DND-41 (cell line): ENCODE results near the gene TSPOAP1.
A peak's percentile ranks its signal among the peaks of the same experiment; 100 is the strongest.

Experiments used
- ATAC-seq: fragments of 200-7000 bp; cut with Tn5 transposase; 3 replicates; pipeline ENCODE4 v1.9.1; 2021; ENCODE audit warnings: low read depth; ENCODE audit not compliant: insufficient read depth
- DNase-seq: peaks from one replicate; pipeline ENCODE4 v3.0.0-alpha.2; 2020
- H2AFZ ChIP-seq: 2 replicates; pipeline ENCODE4 v1.6.0; 2012; ENCODE audit warnings: low read depth, low read length
- H3K27ac ChIP-seq: 2 replicates; pipeline ENCODE4 v1.5.1; 2012; ENCODE audit warnings: low read length, inconsistent platforms
- H3K27me3 ChIP-seq: fragments of 200-600 bp; sonication (generic); 2 replicates; pipeline ENCODE4 v1.6.0; 2012; ENCODE audit warnings: low read length, mild to moderate bottlenecking, inconsistent platforms; ENCODE audit not compliant: insufficient read depth, poor library complexity
- H3K36me3 ChIP-seq: 2 replicates; pipeline ENCODE4 v1.5.1; 2012; ENCODE audit warnings: low read length, inconsistent platforms; ENCODE audit not compliant: insufficient read depth
- H3K4me1 ChIP-seq: 2 replicates; pipeline ENCODE4 v1.5.1; 2012; ENCODE audit warnings: mild to moderate bottlenecking, low read length; ENCODE audit not compliant: insufficient read depth
- H3K4me2 ChIP-seq: 2 replicates; pipeline ENCODE4 v1.6.0; 2012; ENCODE audit warnings: mild to moderate bottlenecking, moderate library complexity, low read length, inconsistent platforms; ENCODE audit not compliant: insufficient read depth
- H3K4me3 ChIP-seq, 2 experiments: fragments of 200-600 bp in 1 of 2; shearing (Covaris generic) in 1 of 2; 2 replicates each; pipeline ENCODE4 v1.5.1; 2012 to 2016; ENCODE audit warnings: inconsistent platforms in 2 of 2, low read length in 2 of 2, mild to moderate bottlenecking in 2 of 2, low read depth in 1 of 2, moderate library complexity in 1 of 2
- H3K79me2 ChIP-seq: 2 replicates; pipeline ENCODE4 v1.6.0; 2012; ENCODE audit warnings: low read length, inconsistent platforms; ENCODE audit not compliant: insufficient read depth
- H3K9ac ChIP-seq: 2 replicates; pipeline ENCODE4 v1.6.0; 2012; ENCODE audit warnings: low read depth, mild to moderate bottlenecking, inconsistent platforms, low read length, moderate library complexity
- H3K9me3 ChIP-seq: 2 replicates; pipeline ENCODE4 v1.5.1; 2012; ENCODE audit warnings: low read length, moderate library complexity, mild to moderate bottlenecking, inconsistent platforms; ENCODE audit not compliant: insufficient read depth, severe bottlenecking
- H4K20me1 ChIP-seq: 2 replicates; pipeline ENCODE4 v1.6.0; 2012; ENCODE audit warnings: low read length; ENCODE audit not compliant: insufficient read depth
- CTCF ChIP-seq: IDR thresholded peaks from 2 replicates; pipeline ENCODE4 v1.5.1; 2012; ENCODE audit warnings: borderline replicate concordance, low read length, moderate library complexity, mild to moderate bottlenecking; ENCODE audit not compliant: poor library complexity, severe bottlenecking; ENCODE audit errors: extremely low read depth
- EZH2 ChIP-seq: IDR thresholded peaks from 3 replicates; pipeline ENCODE4 v1.6.1; 2012; ENCODE audit warnings: borderline replicate concordance, low read depth, mild to moderate bottlenecking, moderate library complexity, low read length, inconsistent platforms; ENCODE audit not compliant: severe bottlenecking

TSPOAP1 gene

DNA sequence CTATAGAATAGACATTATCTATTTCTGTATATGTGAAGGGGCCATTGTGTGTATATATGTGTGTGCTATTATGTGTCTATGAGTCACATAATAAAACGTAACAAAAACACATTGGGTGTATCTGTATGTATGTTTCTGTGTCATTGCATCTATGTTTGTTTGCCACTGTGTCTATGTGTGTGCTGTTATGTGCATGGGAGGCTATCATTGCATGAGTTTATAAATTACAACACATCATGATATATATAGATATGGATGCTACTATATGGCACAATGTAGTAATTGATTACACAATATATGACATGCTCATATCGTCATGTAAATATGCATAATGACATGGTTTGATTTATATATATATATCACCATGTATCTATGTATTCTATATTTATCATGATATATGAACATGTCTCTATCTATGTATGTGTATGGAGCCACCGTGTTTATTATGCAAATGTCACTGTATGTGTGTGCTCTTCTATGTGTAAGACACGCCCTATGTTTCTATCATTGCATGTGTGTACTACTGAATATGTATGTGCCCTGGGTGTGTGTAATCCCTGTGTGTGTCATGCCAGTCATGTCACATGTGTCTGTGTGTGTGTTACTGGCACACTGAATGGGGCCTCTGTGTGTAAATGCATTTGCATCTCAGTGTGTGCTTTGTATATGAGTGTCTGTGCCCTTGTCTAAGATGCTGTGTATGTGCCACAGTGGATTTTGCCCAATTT is 1.4 kb upstream of the TSPOAP1 start:
- H3K4me2 ChIP-seq: peak overlapping the region; percentile 68
- H2AFZ ChIP-seq: no peak overlapping the region
- peak overlapping the region; percentile 98 for H3K27ac ChIP-seq
- TF ChIP-seq EZH2 (no peak), CTCF (no peak)
- H3K4me3 ChIP-seq: peak overlapping the region; percentile 93 to 96; a peak in 3 of 4 replicates
- H4K20me1 ChIP-seq: peaks cover 60% of the 10 kb centered on the region
- no peaks in the 10 kb centered on the region for H3K27me3 ChIP-seq
- H3K9ac ChIP-seq: peak overlapping the region; percentile 99
- H3K9me3 ChIP-seq: no peaks in the 10 kb centered on the region
- DNase-seq (peak; percentile 58), ATAC-seq (no peak)
- H3K79me2 ChIP-seq: peaks cover 57% of the 10 kb centered on the region
- peaks cover 34% of the 10 kb centered on the region for H3K36me3 ChIP-seq
- H3K4me1 ChIP-seq: peaks cover 53% of the 10 kb centered on the region

DNA sequence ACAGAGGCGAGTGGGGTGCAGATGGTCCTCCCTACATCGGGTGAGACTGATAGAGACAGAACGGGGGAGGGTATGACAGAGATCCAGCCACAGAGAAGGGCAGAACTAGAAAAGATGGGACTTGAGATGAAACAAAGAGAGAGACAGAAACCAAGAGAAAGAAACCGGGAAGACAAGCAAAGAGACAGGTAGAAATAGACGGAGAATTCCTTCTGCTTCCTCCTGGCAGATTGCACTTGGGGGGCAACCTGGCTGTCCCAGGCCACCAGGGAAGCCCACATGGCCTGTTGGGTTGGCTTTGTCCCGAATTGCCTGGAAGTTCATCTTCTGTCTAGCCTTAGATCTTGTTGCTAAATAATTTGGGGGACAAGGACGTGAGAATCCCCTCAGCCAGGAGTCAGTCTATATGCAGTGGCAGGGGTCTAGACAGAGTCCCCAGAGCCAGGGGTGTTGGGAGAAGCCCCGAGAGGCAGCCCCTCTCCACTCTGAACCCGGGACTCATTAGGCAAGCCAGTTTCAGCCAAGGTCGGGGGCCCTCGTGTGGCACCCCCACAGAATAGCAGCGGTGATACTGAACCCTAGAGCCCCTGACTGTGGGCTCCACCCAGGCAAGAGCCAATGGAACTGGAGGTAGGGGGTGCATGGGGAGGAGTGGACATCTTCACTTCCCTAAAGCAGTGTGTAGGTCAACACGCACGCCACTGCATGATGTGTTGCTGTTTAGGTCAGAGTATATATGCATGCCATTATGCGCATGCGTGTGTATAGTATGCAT is 627 bp upstream of the TSPOAP1 start:
- H3K4me1 ChIP-seq: peaks cover 45% of the 10 kb centered on the region
- peak overlapping the region; percentile 98 for H3K27ac ChIP-seq
- peaks cover 49% of the 10 kb centered on the region for H3K79me2 ChIP-seq
- peak overlapping the region; percentile 93 to 96; a peak in 3 of 4 replicates for H3K4me3 ChIP-seq
- no peak for TF ChIP-seq EZH2
- TF ChIP-seq CTCF: peak; percentile 80
- DNase-seq (peak; percentile 93), ATAC-seq (peak; percentile 28)
- H3K9ac ChIP-seq: peak overlapping the region; percentile 99
- peak overlapping the region; percentile 68 for H3K4me2 ChIP-seq
- H2AFZ ChIP-seq: no peak overlapping the region
- no peaks in the 10 kb centered on the region for H3K27me3 ChIP-seq
- H3K9me3 ChIP-seq: no peaks in the 10 kb centered on the region
- peaks cover 29% of the 10 kb centered on the region for H3K36me3 ChIP-seq
- peaks cover 62% of the 10 kb centered on the region for H4K20me1 ChIP-seq

DNA sequence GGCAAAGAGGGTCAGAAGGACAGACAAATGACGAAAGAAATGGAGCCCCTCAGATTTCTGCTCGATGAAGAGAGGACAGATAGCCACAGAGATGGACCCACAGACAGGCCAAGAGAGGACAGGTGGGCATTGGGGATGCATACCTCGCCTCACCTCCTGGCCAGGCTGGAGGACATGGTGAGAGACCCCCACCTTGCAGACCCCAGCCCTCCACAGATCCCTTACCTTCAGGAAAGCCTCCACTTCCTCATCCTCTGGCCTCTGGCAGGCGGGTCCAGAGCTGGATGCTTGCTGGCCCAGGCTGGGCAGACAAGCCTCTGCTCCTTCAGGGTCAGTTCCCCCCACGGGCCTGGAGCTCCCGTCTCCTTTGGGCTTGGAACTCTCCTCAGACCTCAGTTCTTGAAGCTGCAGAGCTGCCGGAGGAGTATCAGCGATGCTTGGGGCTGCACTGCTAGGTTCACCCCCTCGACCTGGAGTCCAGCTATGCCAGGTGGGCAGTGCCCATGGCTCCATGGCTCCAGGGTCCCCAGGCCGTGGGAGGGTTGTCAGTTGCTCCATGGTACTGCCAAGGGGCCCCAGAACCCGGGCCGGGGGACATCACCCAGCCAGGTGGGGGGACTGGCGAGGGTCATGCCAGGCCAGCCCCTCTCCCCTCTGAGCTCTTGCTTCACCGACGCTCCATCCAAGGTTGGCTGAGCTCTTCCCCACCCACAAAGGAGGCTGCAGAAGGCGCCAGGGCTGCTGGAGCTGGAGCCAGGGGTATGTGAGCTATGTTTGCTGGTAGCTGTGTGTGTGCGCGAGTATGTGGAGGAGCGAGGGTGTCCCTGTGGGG is 1.0 kb downstream of the TSPOAP1 start:
- Histone ChIP-seq H2AFZ (no peak overlapping the region), H3K9me3 (no peaks in the 10 kb centered on the region), H3K27me3 (no peaks in the 10 kb centered on the region), H3K36me3 (peaks cover 35% of the 10 kb centered on the region), H3K9ac (peak overlapping the region; percentile 99), H4K20me1 (peaks cover 62% of the 10 kb centered on the region), H3K4me1 (peaks cover 32% of the 10 kb centered on the region), H3K4me2 (peak overlapping the region; percentile 68), H3K4me3 (peak overlapping the region in 1 of 2 experiments; percentile 96; a peak in 2 of 4 replicates), H3K79me2 (peaks cover 34% of the 10 kb centered on the region), H3K27ac (peak overlapping the region; percentile 98)
- no peak for ATAC-seq
- TF ChIP-seq EZH2 (no peak), CTCF (no peak)
- DNase-seq: no peak
